Karpas-422 (cell line): ENCODE data around the gene PLXNA4. TPM values are rescaled to one million over a fixed set of nuclear protein-coding genes. Genes with fewer than 3 reads are reported as not detected.

Source experiments
- DNase-seq: peaks from one replicate; pipeline ENCODE4 v3.0.0-alpha.2; 2015
- H2AFZ ChIP-seq: fragments of 200-600 bp; sonication (generic); 2 replicates; pipeline ENCODE4 v1.6.1; 2014; ENCODE audit warnings: antibody characterized with exemption, low read length, mixed read lengths
- H3K27ac ChIP-seq: fragments of 200-600 bp; sonication (generic); 2 replicates; pipeline ENCODE4 v1.5.1; 2014; ENCODE audit warnings: mild to moderate bottlenecking, low read length, moderate library complexity
- H3K27me3 ChIP-seq: fragments of 200-600 bp; sonication (generic); 2 replicates; pipeline ENCODE4 v1.6.1; 2014; ENCODE audit warnings: low read length, mixed read lengths
- H3K36me3 ChIP-seq: fragments of 200-600 bp; sonication (generic); 2 replicates; pipeline ENCODE4 v1.6.1; 2014; ENCODE audit warnings: low read length, mixed read lengths; ENCODE audit not compliant: insufficient read depth
- H3K4me1 ChIP-seq: fragments of 200-600 bp; sonication (generic); 2 replicates; pipeline ENCODE4 v1.6.1; 2014; ENCODE audit warnings: mild to moderate bottlenecking, low read length, mixed read lengths
- H3K4me2 ChIP-seq: fragments of 200-600 bp; sonication (generic); 2 replicates; pipeline ENCODE4 v1.6.1; 2014; ENCODE audit warnings: low read length, low read depth, mild to moderate bottlenecking; ENCODE audit not compliant: poor library complexity, severe bottlenecking
- H3K4me3 ChIP-seq: fragments of 200-600 bp; sonication (generic); 2 replicates; pipeline ENCODE4 v1.5.1; 2014; ENCODE audit warnings: mild to moderate bottlenecking, antibody characterized with exemption, low read length, mixed read lengths
- H3K79me2 ChIP-seq: fragments of 200-600 bp; sonication (generic); 2 replicates; pipeline ENCODE4 v1.6.1; 2014; ENCODE audit warnings: mild to moderate bottlenecking, low read length, mixed read lengths
- H3K9ac ChIP-seq: fragments of 200-600 bp; sonication (generic); 2 replicates; pipeline ENCODE4 v1.6.0; 2014; ENCODE audit warnings: low read length
- H3K9me2 ChIP-seq: fragments of 200-600 bp; sonication (generic), shearing (Covaris generic); replicated peaks from 2 replicates; pipeline ENCODE4 v1.6.0; 2014; ENCODE audit warnings: mild to moderate bottlenecking, low read length, moderate library complexity; ENCODE audit not compliant: insufficient read depth
- H3K9me3 ChIP-seq: fragments of 300-700, 200-600 bp; sonication (generic); 2 replicates; pipeline ENCODE4 v1.6.1; 2014; ENCODE audit warnings: low read length, mixed read lengths
- H4K20me1 ChIP-seq: fragments of 200-600 bp; sonication (generic); 2 replicates; pipeline ENCODE4 v1.6.1; 2014; ENCODE audit warnings: mild to moderate bottlenecking, antibody characterized with exemption, low read length, low read depth; ENCODE audit not compliant: insufficient read depth
- total RNA-seq: library from RNA; depleted of rRNA; stranded (reverse); fragments of >200 nt; shearing (Covaris generic); gene quantifications from 2 replicates; pipeline ENCODE4 v1.2.3, GENCODE V29; 2014; ENCODE audit warnings: low replicate concordance

Gene PLXNA4
- total RNA-seq, 1 experiment from 2014 or later = 0.48 TPM

DNA sequence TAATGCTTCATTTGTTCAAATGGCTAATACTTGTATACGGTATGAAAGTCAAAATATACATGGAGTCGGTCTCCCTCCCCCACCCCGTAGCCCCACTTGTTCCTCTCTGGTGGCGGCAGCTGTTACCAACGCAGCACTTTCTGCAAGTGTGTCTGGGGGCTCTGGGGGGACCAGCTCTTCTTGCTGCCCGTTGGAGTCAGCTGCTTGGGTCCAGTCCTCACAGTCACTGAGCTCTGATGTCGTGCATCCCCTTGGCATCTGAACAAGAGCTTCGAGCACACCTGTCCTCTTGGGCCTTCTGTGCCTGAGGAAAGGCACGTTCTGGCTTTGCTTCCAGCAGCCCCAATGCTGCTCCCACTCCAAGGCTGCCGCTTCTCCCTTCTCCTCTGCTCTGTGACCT is 493.1 kb downstream of the PLXNA4 start:
- H3K27me3 ChIP-seq = no peaks in the 10 kb centered on the region
- no peaks in the 10 kb centered on the region for H3K4me1 ChIP-seq
- no peak overlapping the region for H3K4me2 ChIP-seq
- H3K9me3 ChIP-seq = no peaks in the 10 kb centered on the region
- H3K4me3 ChIP-seq = no peak overlapping the region
- H4K20me1 ChIP-seq = no peaks in the 10 kb centered on the region
- no peaks in the 10 kb centered on the region for H3K36me3 ChIP-seq
- no peak overlapping the region for H2AFZ ChIP-seq
- H3K9ac ChIP-seq = no peak overlapping the region
- H3K27ac ChIP-seq = no peak overlapping the region
- H3K79me2 ChIP-seq = no peaks in the 10 kb centered on the region
- H3K9me2 ChIP-seq = no peaks in the 10 kb centered on the region
- no peak for DNase-seq

- DNase-seq = no peak
- no peaks in the 10 kb centered on the region for H3K9me2 ChIP-seq
- no peak overlapping the region for H3K27ac ChIP-seq
- H3K9me3 ChIP-seq = no peaks in the 10 kb centered on the region
- no peaks in the 10 kb centered on the region for H3K36me3 ChIP-seq
- H2AFZ ChIP-seq = no peak overlapping the region
- H3K9ac ChIP-seq = no peak overlapping the region
- H3K4me1 ChIP-seq = no peaks in the 10 kb centered on the region
- H4K20me1 ChIP-seq = no peaks in the 10 kb centered on the region
- no peaks in the 10 kb centered on the region for H3K27me3 ChIP-seq
- no peak overlapping the region for H3K4me3 ChIP-seq
- H3K79me2 ChIP-seq = no peaks in the 10 kb centered on the region
- H3K4me2 ChIP-seq = no peak overlapping the region
Observed at GRCh38 chr7:132082394-132082793, 493.9 kb downstream of the PLXNA4 start.

- Histone ChIP-seq H3K27me3 (no peaks in the 10 kb centered on the region), H3K4me1 (no peaks in the 10 kb centered on the region), H3K9ac (no peak overlapping the region), H3K27ac (no peak overlapping the region), H3K4me2 (no peak overlapping the region), H3K9me3 (no peaks in the 10 kb centered on the region), H3K9me2 (no peaks in the 10 kb centered on the region), H4K20me1 (no peaks in the 10 kb centered on the region), H3K36me3 (no peaks in the 10 kb centered on the region), H3K79me2 (no peaks in the 10 kb centered on the region), H2AFZ (no peak overlapping the region), H3K4me3 (no peak overlapping the region)
- DNase-seq = no peak
Observed at GRCh38 chr7:132081686-132082085, 494.6 kb downstream of the PLXNA4 start.

GRCh38 chr7:132080967-132081668 is 495.2 kb downstream of the PLXNA4 start:
- no peak overlapping the region for H3K9ac ChIP-seq
- H3K36me3 ChIP-seq = no peaks in the 10 kb centered on the region
- H3K9me3 ChIP-seq = no peaks in the 10 kb centered on the region
- H4K20me1 ChIP-seq = no peaks in the 10 kb centered on the region
- H2AFZ ChIP-seq = no peak overlapping the region
- no peak overlapping the region for H3K4me3 ChIP-seq
- DNase-seq = no peak
- H3K4me1 ChIP-seq = no peaks in the 10 kb centered on the region
- H3K27me3 ChIP-seq = no peaks in the 10 kb centered on the region
- H3K4me2 ChIP-seq = no peak overlapping the region
- H3K9me2 ChIP-seq = no peaks in the 10 kb centered on the region
- no peak overlapping the region for H3K27ac ChIP-seq
- no peaks in the 10 kb centered on the region for H3K79me2 ChIP-seq

DNA sequence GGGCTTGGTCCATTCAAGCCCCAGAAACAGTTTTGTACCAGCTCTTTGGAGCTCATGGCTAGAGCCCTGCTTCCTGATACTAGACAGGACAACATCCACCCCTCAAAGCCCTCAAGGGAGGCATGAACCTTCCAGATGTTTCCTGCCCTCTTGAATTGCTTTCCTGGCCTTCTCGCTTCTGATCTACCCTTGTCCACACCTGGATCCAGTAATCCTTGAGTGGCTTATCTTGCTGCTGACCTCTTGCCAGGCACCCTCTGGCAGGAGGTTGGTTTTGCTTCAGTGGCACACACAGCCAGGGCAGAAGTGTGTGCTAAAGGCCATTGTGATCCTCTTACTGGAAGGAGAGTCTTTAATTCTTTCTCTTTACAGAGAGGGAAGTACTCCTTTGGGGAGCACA is 495.8 kb downstream of the PLXNA4 start:
- H3K4me3 ChIP-seq = no peak overlapping the region
- H3K4me1 ChIP-seq = no peaks in the 10 kb centered on the region
- H3K9me3 ChIP-seq = no peaks in the 10 kb centered on the region
- H3K4me2 ChIP-seq = no peak overlapping the region
- H3K9me2 ChIP-seq = no peaks in the 10 kb centered on the region
- no peak for DNase-seq
- H3K79me2 ChIP-seq = no peaks in the 10 kb centered on the region
- H3K27ac ChIP-seq = no peak overlapping the region
- H3K9ac ChIP-seq = no peak overlapping the region
- no peaks in the 10 kb centered on the region for H4K20me1 ChIP-seq
- H3K36me3 ChIP-seq = no peaks in the 10 kb centered on the region
- H2AFZ ChIP-seq = no peak overlapping the region
- no peaks in the 10 kb centered on the region for H3K27me3 ChIP-seq

- Histone ChIP-seq H2AFZ (no peak overlapping the region), H3K4me3 (no peak overlapping the region), H3K4me2 (no peak overlapping the region), H3K9me2 (no peaks in the 10 kb centered on the region), H3K9ac (no peak overlapping the region), H3K4me1 (no peaks in the 10 kb centered on the region), H3K27ac (no peak overlapping the region), H3K27me3 (no peaks in the 10 kb centered on the region), H3K36me3 (no peaks in the 10 kb centered on the region), H3K9me3 (no peaks in the 10 kb centered on the region), H4K20me1 (no peaks in the 10 kb centered on the region), H3K79me2 (no peaks in the 10 kb centered on the region)
- DNase-seq = peak; percentile 51
Observed at GRCh38 chr7:132078891-132079735, 497.2 kb downstream of the PLXNA4 start.

GRCh38 chr7:132077971-132078685 is 498.1 kb downstream of the PLXNA4 start:
- H3K9me2 ChIP-seq = no peaks in the 10 kb centered on the region
- DNase-seq = no peak
- H3K4me1 ChIP-seq = no peaks in the 10 kb centered on the region
- H3K4me2 ChIP-seq = no peak overlapping the region
- H3K9me3 ChIP-seq = no peaks in the 10 kb centered on the region
- H4K20me1 ChIP-seq = no peaks in the 10 kb centered on the region
- H2AFZ ChIP-seq = no peak overlapping the region
- H3K9ac ChIP-seq = no peak overlapping the region
- no peak overlapping the region for H3K4me3 ChIP-seq
- H3K27me3 ChIP-seq = no peaks in the 10 kb centered on the region
- no peak overlapping the region for H3K27ac ChIP-seq
- H3K36me3 ChIP-seq = no peaks in the 10 kb centered on the region
- no peaks in the 10 kb centered on the region for H3K79me2 ChIP-seq
